HCT116 (cell line): Measurements from ENCODE around the gene IRF9. TPM values are rescaled to one million over a fixed set of nuclear protein-coding genes. Genes with fewer than 3 reads are reported as not detected.

Experiments used
- ATAC-seq: fragments of 200-7000 bp; cut with Tn5 transposase; 2 replicates; pipeline ENCODE4 v1.9.1; 2020; ENCODE audit warnings: mild to moderate bottlenecking, moderate library complexity
- BruUV-seq: library from RNA; stranded (reverse); fragments of 400-500 nt; replicated peaks from 2 replicates; lab custom pipeline; 2021; lab: Mats Ljungman, UMichigan
- CTCF ChIA-PET: fragments of 300-600 bp; sonication (Branson Sonifier 250); formaldehyde crosslinking; loops from one replicate; lab custom pipeline; 2021; ENCODE audit warnings: antibody characterized with exemption; lab: Charles Lee
- POLR2A ChIA-PET: fragments of 300-600, 350-600 bp; sonication (Branson Sonifier 250); formaldehyde crosslinking; loops from one replicate; lab custom pipeline; 2021; ENCODE audit warnings: antibody characterized with exemption; lab: Charles Lee
- RAD21 ChIA-PET, 2 experiments: fragments of 300-600 bp; sonication (Branson Sonifier 250); formaldehyde crosslinking; loops; one replicate each; lab custom pipeline; 2023; ENCODE audit warnings: low total read pairs in 2 of 2; ENCODE audit not compliant: uncharacterized antibody in 2 of 2, unreplicated experiment in 2 of 2, low non-redundant PET in 1 of 2; lab: Charles Lee
- DNase-seq: peaks from one replicate; pipeline ENCODE4 v3.0.0-alpha.2; 2010; ENCODE audit warnings: low read depth, low spot score
- H2AFZ ChIP-seq: fragments of 200-600 bp; shearing (Covaris generic), sonication (generic); 2 replicates; pipeline ENCODE4 v1.6.1; 2017; ENCODE audit warnings: low read depth, mixed run types, mixed read lengths, antibody characterized with exemption, low read length; ENCODE audit not compliant: poor library complexity, severe bottlenecking
- H3K27ac ChIP-seq: 2 replicates; pipeline ENCODE4 v1.5.1; 2012; ENCODE audit warnings: low read depth, low read length
- H3K27me3 ChIP-seq: fragments of 200-600 bp; sonication (generic); 2 replicates; pipeline ENCODE4 v1.6.1; 2016; ENCODE audit warnings: mixed run types, low read length, mixed read lengths; ENCODE audit not compliant: insufficient read depth
- H3K36me3 ChIP-seq, 2 experiments: fragments of 200-500 bp in 1 of 2; fragments of 200-600 bp in 1 of 2; sonication (Bioruptor generic) in 1 of 2; sonication (generic) in 1 of 2; 2 replicates each; pipeline versions ENCODE4 v1.5.1 to v1.6.1; 2014 to 2016; ENCODE audit warnings: low read length in 2 of 2, inconsistent platforms in 1 of 2, mixed read lengths in 1 of 2, mixed run types in 1 of 2; ENCODE audit not compliant: insufficient read depth in 2 of 2, control insufficient read depth in 1 of 2
- H3K4me1 ChIP-seq, 2 experiments: fragments of 200-600 bp in 1 of 2; sonication (generic) in 1 of 2; 2 replicates each; pipeline versions ENCODE4 v1.5.1 to v1.6.1; 2012 to 2017; ENCODE audit warnings: low read length in 2 of 2, inconsistent platforms in 1 of 2, mild to moderate bottlenecking in 1 of 2, mixed read lengths in 1 of 2, mixed run types in 1 of 2, moderate library complexity in 1 of 2; ENCODE audit not compliant: insufficient read depth in 2 of 2, control insufficient read depth in 1 of 2
- H3K4me2 ChIP-seq: fragments of 200-600 bp; sonication (generic); 2 replicates; pipeline ENCODE4 v1.6.1; 2017; ENCODE audit warnings: mixed run types, low read length, mixed read lengths
- H3K4me3 ChIP-seq, 2 experiments: fragments of 200-600 bp in 1 of 2; sonication (generic) in 1 of 2; replicated peaks in 1 of 2; 2 replicates each; pipeline ENCODE4 v1.5.1; 2011 to 2016; ENCODE audit warnings: low read length in 2 of 2, control low read depth in 1 of 2, low read depth in 1 of 2, mild to moderate bottlenecking in 1 of 2, mixed read lengths in 1 of 2, mixed run types in 1 of 2
- H3K79me2 ChIP-seq: fragments of 200-600 bp; sonication (generic); 2 replicates; pipeline ENCODE4 v1.6.1; 2017; ENCODE audit warnings: mild to moderate bottlenecking, mixed run types, low read length, moderate library complexity, mixed read lengths; ENCODE audit not compliant: insufficient read depth
- H3K9ac ChIP-seq: fragments of 200-600 bp; sonication (generic); 2 replicates; pipeline ENCODE4 v1.6.1; 2016; ENCODE audit warnings: low read length, mixed read lengths
- H3K9me2 ChIP-seq: fragments of 200-600 bp; sonication (generic), shearing (Covaris generic); 2 replicates; pipeline ENCODE4 v1.6.1; 2017; ENCODE audit warnings: mixed run types, mild to moderate bottlenecking, moderate library complexity; ENCODE audit not compliant: insufficient read depth
- H3K9me3 ChIP-seq, 2 experiments: fragments of 200-500 bp in 1 of 2; fragments of 200-600 bp in 1 of 2; sonication (Bioruptor generic) in 1 of 2; sonication (generic) in 1 of 2; 2 replicates each; pipeline ENCODE4 v1.6.1; 2014 to 2017; ENCODE audit warnings: low read length in 2 of 2, mixed read lengths in 2 of 2, inconsistent platforms in 1 of 2, low read depth in 1 of 2, mild to moderate bottlenecking in 1 of 2, mixed run types in 1 of 2, moderate library complexity in 1 of 2; ENCODE audit not compliant: control insufficient read depth in 1 of 2, insufficient read depth in 1 of 2
- H4K20me1 ChIP-seq: fragments of 200-600 bp; sonication (generic), shearing (Covaris generic); 2 replicates; pipeline ENCODE4 v1.6.1; 2017; ENCODE audit warnings: mixed run types, mild to moderate bottlenecking, moderate library complexity; ENCODE audit not compliant: insufficient read depth
- ATF3 ChIP-seq: IDR thresholded peaks from 2 replicates; pipeline ENCODE4 v1.6.1; 2012
- CBX3 ChIP-seq: IDR thresholded peaks from 2 replicates; pipeline ENCODE4 v1.6.1; 2012; ENCODE audit warnings: low read depth
- CEBPB ChIP-seq: IDR thresholded peaks from 2 replicates; pipeline ENCODE4 v1.6.1; 2012; ENCODE audit warnings: low read depth
- EGR1 ChIP-seq: IDR thresholded peaks from 2 replicates; pipeline ENCODE4 v1.6.1; 2012; ENCODE audit warnings: low read depth
- EZH2 ChIP-seq: fragments of 200-600 bp; sonication (generic); IDR thresholded peaks from 2 replicates; pipeline ENCODE4 v1.6.1; 2017; ENCODE audit warnings: antibody characterized with exemption, mixed run types
- EZH2phosphoT487 ChIP-seq: fragments of 200-600 bp; IDR thresholded peaks from 2 replicates; pipeline ENCODE4 v1.6.1; 2018; ENCODE audit warnings: antibody characterized with exemption, borderline replicate concordance
- FOSL1 ChIP-seq: IDR thresholded peaks from 2 replicates; pipeline ENCODE4 v1.6.1; 2012; ENCODE audit warnings: low read depth
- JUND ChIP-seq: IDR thresholded peaks from 2 replicates; pipeline ENCODE4 v1.6.1; 2012
- MAX ChIP-seq: IDR thresholded peaks from 2 replicates; pipeline ENCODE4 v1.6.1; 2012
- POLR2A ChIP-seq: IDR thresholded peaks from 2 replicates; pipeline ENCODE4 v1.7.0; 2011; ENCODE audit warnings: borderline replicate concordance; ENCODE audit not compliant: insufficient read depth, insufficient read length; ENCODE audit errors: extremely low read depth
- RAD21 ChIP-seq: IDR thresholded peaks from 2 replicates; pipeline ENCODE4 v1.6.1; 2012; ENCODE audit warnings: low read depth, mild to moderate bottlenecking
- SIN3A ChIP-seq: IDR thresholded peaks from 2 replicates; pipeline ENCODE4 v1.6.1; 2012; ENCODE audit warnings: low read depth
- SP1 ChIP-seq: IDR thresholded peaks from 2 replicates; pipeline ENCODE4 v1.6.1; 2012; ENCODE audit warnings: low read depth
- SRF ChIP-seq: IDR thresholded peaks from 2 replicates; pipeline ENCODE4 v1.6.1; 2012; ENCODE audit warnings: low read depth
- TCF7L2 ChIP-seq: IDR thresholded peaks from 2 replicates; pipeline ENCODE4 v1.7.0; 2011; ENCODE audit warnings: borderline replicate concordance, inconsistent platforms; ENCODE audit not compliant: insufficient read depth, insufficient read length; ENCODE audit errors: extremely low read depth
- ZFX ChIP-seq: fragments of 450-650 bp; IDR thresholded peaks from 2 replicates; pipeline ENCODE4 v1.6.1; 2017
- ZNF274 ChIP-seq: fragments of 200-500 bp; sonication (Bioruptor generic); IDR thresholded peaks from 2 replicates; pipeline ENCODE4 v1.6.1; 2014; ENCODE audit warnings: mild to moderate bottlenecking, low read depth, low read length, inconsistent platforms
- intact Hi-C: fragments of 100-400 bp; cut with micrococcal nuclease; formaldehyde crosslinking; loops from 2 replicates; pipeline ENCODE4 v1.10.0; 2022
- total RNA-seq: library from RNA; stranded (reverse); gene quantifications from one replicate; pipeline ENCODE4 v1.2.1, GENCODE V29; 2021; ENCODE audit not compliant: unreplicated experiment

The IRF9 gene
- total RNA-seq, 1 experiment from 2014 or later: 21.7 TPM

- ChIA-PET RAD21 (no interaction called here), CTCF (interaction anchor here (1.0 to 3.2 kb wide), 6 partner anchors 25 to 104 kb away, joined by 4 to 20 read pairs (median 8); partner anchors contain the start of genes IPO4 and PCK2), POLR2A (interaction anchor here (1.0 to 3.1 kb wide), 4 partner anchors 15 to 51 kb away, joined by 3 to 18 read pairs (median 4); partner anchors contain the start of genes CHMP4A, PSME1, PSME2 and RNF31)
- Histone ChIP-seq H3K36me3 (peaks cover 14 to 31% of the 10 kb centered on the region in 2 experiments; a peak in 3 of 4 replicates), H3K9me3 (no peaks in the 10 kb centered on the region)
- no peak for ATAC-seq
- intact Hi-C loops: no loop called here
- TF ChIP-seq SP1 (no peak), CEBPB (no peak), SIN3A (no peak), TCF7L2 (no peak), SRF (no peak), CBX3 (no peak), JUND (no peak), ZFX (no peak), EGR1 (no peak), RAD21 (no peak), POLR2A (no peak), MAX (no peak), EZH2phosphoT487 (no peak), ZNF274 (no peak), EZH2 (no peak), FOSL1 (no peak), ATF3 (no peak)
- TF ChIP-seq, all 23 proteins: peak for 0
- H3K79me2 ChIP-seq: no peaks in the 10 kb centered on the region
- peak overlapping the region; percentile 61 for H3K9ac ChIP-seq
- no peak overlapping the region for H2AFZ ChIP-seq
- H3K27ac ChIP-seq: peak overlapping the region; percentile 84
- no peaks in the 10 kb centered on the region for H4K20me1 ChIP-seq
- TSS peak; percentile 33 for BruUV-seq
- H3K4me2 ChIP-seq: peak overlapping the region; percentile 87
- H3K4me3 ChIP-seq: peak overlapping the region; percentile 58 to 60; a peak in 3 of 4 replicates
- H3K4me1 ChIP-seq: peaks cover 15 to 21% of the 10 kb centered on the region in 2 experiments
- no peaks in the 10 kb centered on the region for H3K27me3 ChIP-seq
- no peak for DNase-seq
- no peaks in the 10 kb centered on the region for H3K9me2 ChIP-seq
Measured at GRCh38 chr14:24162093-24162492, 1.0 kb downstream of the IRF9 start.
